OCI-LY7 (cell line): ENCODE data around the gene WDR26.
"Not testable (repeated sequence)": the region's sequence is repeated elsewhere in the genome, so short reads cannot be mapped to it uniquely, and the experiment has no call there.

Experiments
- CTCF ChIP-seq: fragments of 200-600 bp; sonication (generic); conservative IDR thresholded peaks from 2 replicates; pipeline ENCODE4 v1.5.1; 2014; ENCODE audit warnings: mild to moderate bottlenecking, antibody characterized with exemption, low read length, moderate library complexity, mixed read lengths
- EZH2phosphoT487 ChIP-seq: fragments of 200-600 bp; sonication (generic); IDR thresholded peaks from 2 replicates; pipeline ENCODE4 v1.6.1; 2018; ENCODE audit warnings: low read depth, borderline replicate concordance, mild to moderate bottlenecking, mixed run types, antibody characterized with exemption, low read length, moderate library complexity, mixed read lengths

- TF ChIP-seq CTCF, EZH2phosphoT487: not testable (repeated sequence)
These were observed 45.6 kb upstream of the WDR26 start for GRCh38 chr1:224480200-224480599.
